GM21619 (cell line): ENCODE data around the gene ANKRD33.
"Not testable (repeated sequence)": the region's sequence is repeated elsewhere in the genome, so short reads cannot be mapped to it uniquely, and the experiment has no call there.

ENCODE experiments used
- ATAC-seq: cut with Tn5 transposase; IDR thresholded peaks from one replicate; pipeline ENCODE4 v1.9.1; 2021; ENCODE audit not compliant: unreplicated experiment

The ANKRD33 gene

GRCh38 chr12:51874486-51874885 is 13.4 kb upstream of the ANKRD33 start:
- ATAC-seq = no peak

- ATAC-seq = no peak
These were observed 8.8 kb upstream of the ANKRD33 start for GRCh38 chr12:51879102-51879501.

- no peak for ATAC-seq
These were observed 4.6 kb upstream of the ANKRD33 start for GRCh38 chr12:51883295-51883694.

- no peak for ATAC-seq
These were observed 3.8 kb upstream of the ANKRD33 start for GRCh38 chr12:51883998-51884675.

GRCh38 chr12:51884676-51885229 is 3.1 kb upstream of the ANKRD33 start:
- ATAC-seq = no peak

- not testable (repeated sequence) for ATAC-seq
These were observed 2.4 kb upstream of the ANKRD33 start for GRCh38 chr12:51885294-51886020.

GRCh38 chr12:51886021-51886710 is 1.7 kb upstream of the ANKRD33 start:
- no peak for ATAC-seq

GRCh38 chr12:51888316-51889215 is 663 bp downstream of the ANKRD33 start:
- ATAC-seq = no peak

- ATAC-seq = no peak
These were observed 1.6 kb downstream of the ANKRD33 start for GRCh38 chr12:51889216-51890132.

GRCh38 chr12:51890133-51890464 is 2.2 kb downstream of the ANKRD33 start:
- no peak for ATAC-seq

GRCh38 chr12:51890511-51891171 is 2.7 kb downstream of the ANKRD33 start:
- ATAC-seq = no peak

GRCh38 chr12:51891843-51892242 is 3.9 kb downstream of the ANKRD33 start:
- ATAC-seq = no peak

- ATAC-seq = no peak
These were observed 5.9 kb downstream of the ANKRD33 start for GRCh38 chr12:51893786-51894185.

- no peak for ATAC-seq
These were observed 7.7 kb downstream of the ANKRD33 start for GRCh38 chr12:51895378-51896135.

- no peak for ATAC-seq
These were observed 8.3 kb downstream of the ANKRD33 start for GRCh38 chr12:51896236-51896635.

- no peak for ATAC-seq
These were observed 9.3 kb downstream of the ANKRD33 start for GRCh38 chr12:51897181-51897580.

- ATAC-seq = no peak
These were observed 10.6 kb downstream of the ANKRD33 start for GRCh38 chr12:51898506-51898905.

GRCh38 chr12:51898937-51899336 is 11.0 kb downstream of the ANKRD33 start:
- no peak for ATAC-seq
